Ishikawa (cell line): ENCODE results near the gene ABCB11.

Experiments
- CEBPB ChIP-seq: IDR thresholded peaks from 2 replicates; pipeline ENCODE4 v1.6.1; 2012
- CREB1 ChIP-seq: IDR thresholded peaks from 2 replicates; pipeline ENCODE4 v1.6.1; 2012; ENCODE audit warnings: low read depth
- EGR1 ChIP-seq: IDR thresholded peaks from 2 replicates; pipeline ENCODE4 v1.6.1; 2012
- EP300 ChIP-seq: IDR thresholded peaks from 2 replicates; pipeline ENCODE4 v1.6.1; 2012; ENCODE audit warnings: borderline replicate concordance
- FOXM1 ChIP-seq: IDR thresholded peaks from 2 replicates; pipeline ENCODE4 v1.6.1; 2012; ENCODE audit warnings: low read depth, borderline replicate concordance
- NFIC ChIP-seq: IDR thresholded peaks from 2 replicates; pipeline ENCODE4 v1.6.1; 2012
- RAD21 ChIP-seq: IDR thresholded peaks from 2 replicates; pipeline ENCODE4 v1.6.1; 2012; ENCODE audit warnings: low read depth
- REST ChIP-seq: IDR thresholded peaks from 2 replicates; pipeline ENCODE4 v1.6.1; 2012; ENCODE audit warnings: low read depth, mild to moderate bottlenecking
- TAF1 ChIP-seq: IDR thresholded peaks from 2 replicates; pipeline ENCODE4 v1.6.1; 2012; ENCODE audit warnings: low read depth, mild to moderate bottlenecking
- TCF12 ChIP-seq: IDR thresholded peaks from 2 replicates; pipeline ENCODE4 v1.6.1; 2012; ENCODE audit warnings: low read depth
- TEAD4 ChIP-seq: IDR thresholded peaks from 2 replicates; pipeline ENCODE4 v1.6.1; 2012
- YY1 ChIP-seq: IDR thresholded peaks from 2 replicates; pipeline ENCODE4 v1.6.1; 2012; ENCODE audit warnings: low read depth
- ZBTB7A ChIP-seq: IDR thresholded peaks from 2 replicates; pipeline ENCODE4 v1.6.1; 2012; ENCODE audit warnings: low read depth
- TF ChIP-seq, protein P1 (sequence below): IDR thresholded peaks from 2 replicates; pipeline ENCODE4 v1.6.1; 2012
- TF ChIP-seq, protein P2 (sequence below): IDR thresholded peaks from 2 replicates; pipeline ENCODE4 v1.6.1; 2012

The ABCB11 gene

GRCh38 chr2:169065422-169065821 lies 34.3 kb upstream of the ABCB11 start:
- TF ChIP-seq TAF1 (no peak), TCF12 (no peak)

GRCh38 chr2:169050476-169051240 lies 19.5 kb upstream of the ABCB11 start:
- TF ChIP-seq ZBTB7A (no peak), CREB1 (no peak), YY1 (no peak), EP300 (no peak), EGR1 (no peak), REST (no peak), NFIC (no peak), TEAD4 (no peak), RAD21 (no peak), TCF12 (no peak), CEBPB (no peak), TAF1 (no peak), FOXM1 (no peak)
- TF ChIP-seq, protein P1, sequence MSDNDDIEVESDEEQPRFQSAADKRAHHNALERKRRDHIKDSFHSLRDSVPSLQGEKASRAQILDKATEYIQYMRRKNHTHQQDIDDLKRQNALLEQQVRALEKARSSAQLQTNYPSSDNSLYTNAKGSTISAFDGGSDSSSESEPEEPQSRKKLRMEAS, result no peak
- TF ChIP-seq, protein P2, sequence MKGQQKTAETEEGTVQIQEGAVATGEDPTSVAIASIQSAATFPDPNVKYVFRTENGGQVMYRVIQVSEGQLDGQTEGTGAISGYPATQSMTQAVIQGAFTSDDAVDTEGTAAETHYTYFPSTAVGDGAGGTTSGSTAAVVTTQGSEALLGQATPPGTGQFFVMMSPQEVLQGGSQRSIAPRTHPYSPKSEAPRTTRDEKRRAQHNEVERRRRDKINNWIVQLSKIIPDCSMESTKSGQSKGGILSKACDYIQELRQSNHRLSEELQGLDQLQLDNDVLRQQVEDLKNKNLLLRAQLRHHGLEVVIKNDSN, result no peak

DNA sequence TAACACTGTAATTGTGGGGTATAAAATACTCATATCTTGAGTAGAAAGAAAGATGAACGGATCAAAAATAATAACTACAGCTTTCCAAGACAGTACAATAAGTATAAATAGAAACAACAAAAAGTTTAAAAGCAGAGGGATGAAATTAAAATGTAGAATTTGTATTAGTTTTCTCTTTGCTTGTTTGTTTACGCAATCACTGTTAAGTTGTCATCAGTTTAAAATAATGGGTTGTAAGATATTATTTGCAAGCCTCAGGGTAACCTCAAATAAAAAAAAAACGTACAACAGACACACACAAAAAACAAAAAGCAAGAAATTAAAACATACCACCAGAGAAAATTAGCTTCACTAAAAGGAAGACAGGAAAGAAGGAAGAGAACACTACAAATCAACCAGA lies 18.0 kb upstream of the ABCB11 start:
- TF ChIP-seq EP300, result no peak
- no peak for TF ChIP-seq EGR1
- no peak for TF ChIP-seq ZBTB7A
- no peak for TF ChIP-seq YY1
- TF ChIP-seq RAD21, result no peak
- no peak for TF ChIP-seq CREB1
- TF ChIP-seq, protein P1, result no peak
- TF ChIP-seq TCF12, result no peak
- TF ChIP-seq NFIC, result no peak
- TF ChIP-seq TEAD4, result no peak

GRCh38 chr2:169047256-169048250 lies 16.4 kb upstream of the ABCB11 start:
- TF ChIP-seq, protein P2, result no peak
- TF ChIP-seq EGR1 (no peak), RAD21 (no peak), NFIC (no peak)

DNA sequence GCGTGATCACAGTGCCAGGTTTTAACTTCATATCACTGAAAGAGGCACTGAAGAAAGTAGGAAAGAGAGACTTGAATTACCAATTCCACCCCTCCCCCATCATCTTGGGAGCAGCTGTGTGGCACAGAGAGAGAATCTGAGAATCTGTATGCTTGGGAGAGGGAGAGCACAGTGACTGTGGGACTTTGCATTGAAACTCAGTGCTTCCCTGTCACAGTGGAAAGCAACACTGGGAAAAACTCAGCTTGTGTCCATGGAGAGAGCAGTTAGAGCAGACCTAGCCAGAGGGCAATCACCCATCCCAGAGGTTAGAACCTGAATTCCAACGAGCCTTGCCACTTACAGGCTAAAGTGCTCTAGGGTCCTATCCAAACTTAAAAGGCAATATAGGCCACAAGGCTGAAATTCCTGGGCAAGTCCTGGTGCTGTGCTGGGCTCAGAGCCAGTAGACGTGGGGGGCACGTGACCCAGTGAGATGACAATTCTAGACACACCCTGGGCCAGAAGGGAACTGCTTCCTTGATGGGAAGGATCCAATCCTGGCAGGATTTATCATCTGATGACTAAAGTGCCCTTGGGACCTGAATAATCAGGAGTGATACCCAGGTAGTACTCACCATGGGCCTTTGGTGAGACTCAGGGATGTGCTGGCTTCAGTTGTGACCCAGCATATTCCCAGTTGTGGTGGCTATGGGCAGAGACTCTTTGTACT lies 15.5 kb upstream of the ABCB11 start:
- TF ChIP-seq EGR1, result no peak
- no peak for TF ChIP-seq TEAD4
- TF ChIP-seq, protein P1, result no peak
- TF ChIP-seq FOXM1, result no peak
- TF ChIP-seq TAF1, result no peak
- no peak for TF ChIP-seq NFIC
- TF ChIP-seq CEBPB, result no peak
- TF ChIP-seq YY1, result no peak
- no peak for TF ChIP-seq EP300
- TF ChIP-seq, protein P2, result no peak

DNA sequence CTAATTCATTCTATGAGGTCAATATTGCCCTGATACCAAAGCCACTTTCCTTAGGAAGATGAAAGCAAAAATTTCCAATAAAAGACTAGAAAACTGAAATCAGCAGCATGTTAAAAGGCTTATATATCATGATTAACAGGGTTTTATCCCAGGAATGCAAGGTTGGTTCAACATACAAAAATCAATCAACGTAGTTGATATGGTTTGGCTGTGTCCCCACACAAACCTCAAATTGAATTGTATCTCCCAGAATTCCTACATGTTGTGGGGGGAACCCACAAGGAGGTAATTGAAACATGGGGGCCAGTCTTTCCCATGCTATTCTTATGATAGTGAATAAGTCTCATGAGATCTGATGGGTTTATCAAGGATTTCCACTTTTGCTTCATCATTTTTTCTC lies 11.7 kb upstream of the ABCB11 start:
- TF ChIP-seq RAD21, result no peak
- TF ChIP-seq, protein P2, result no peak
- no peak for TF ChIP-seq CEBPB
- TF ChIP-seq REST, result no peak
- TF ChIP-seq TAF1, result no peak
- no peak for TF ChIP-seq TCF12
- no peak for TF ChIP-seq YY1
- TF ChIP-seq, protein P1, result no peak
- no peak for TF ChIP-seq FOXM1
- TF ChIP-seq CREB1, result no peak
- no peak for TF ChIP-seq EGR1
- no peak for TF ChIP-seq EP300
